IMR-90 (cell line): Measurements from ENCODE around the gene PALM3. TPM values are rescaled to one million over a fixed set of nuclear protein-coding genes. Genes with fewer than 3 reads are reported as not detected.

Source experiments
- ATAC-seq: fragments of 200-7000 bp; cut with Tn5 transposase; 2 replicates; pipeline ENCODE4 v1.9.1; 2020; ENCODE audit warnings: low read depth, mild to moderate bottlenecking, moderate library complexity
- BruUV-seq: library from RNA; stranded (reverse); fragments of 400-500 nt; replicated peaks from 2 replicates; lab custom pipeline; 2021; lab: Mats Ljungman, UMichigan
- CTCF ChIA-PET: fragments of 300-600 bp; formaldehyde crosslinking; extraction: SDS; loops from one replicate; lab custom pipeline; 2021; ENCODE audit warnings: antibody characterized with exemption; lab: Yijun Ruan, JAX
- POLR2A ChIA-PET: fragments of 300-600 bp; sonication (Branson Sonifier 250); formaldehyde crosslinking; loops from one replicate; lab custom pipeline; 2022; ENCODE audit warnings: antibody characterized with exemption; ENCODE audit not compliant: unreplicated experiment; lab: Charles Lee
- DNase-seq: peaks from one replicate; pipeline ENCODE4 v3.0.0; 2013
- H2AFZ ChIP-seq: replicated peaks from 2 replicates; pipeline ENCODE3; 2013; ENCODE audit warnings: low read length, mild to moderate bottlenecking; ENCODE audit not compliant: poor library complexity
- H2AK5ac ChIP-seq: 2 replicates; pipeline ENCODE4 v1.6.1; 2013; ENCODE audit warnings: low read depth, low read length, inconsistent platforms
- H2AK9ac ChIP-seq: replicated peaks from 2 replicates; pipeline ENCODE3; 2013; ENCODE audit warnings: mild to moderate bottlenecking, low read depth, low read length, moderate library complexity; ENCODE audit not compliant: poor library complexity
- H2BK120ac ChIP-seq: 2 replicates; pipeline ENCODE4 v1.6.1; 2013; ENCODE audit warnings: low read depth, low read length, inconsistent platforms
- H2BK15ac ChIP-seq: 3 replicates; pipeline ENCODE4 v1.6.1; 2013; ENCODE audit warnings: low read depth, low read length, inconsistent platforms
- H2BK20ac ChIP-seq: 2 replicates; pipeline ENCODE4 v1.6.1; 2013; ENCODE audit warnings: low read depth, mild to moderate bottlenecking, inconsistent platforms, low read length, moderate library complexity
- H2BK5ac ChIP-seq: 2 replicates; pipeline ENCODE4 v1.6.1; 2013; ENCODE audit warnings: mild to moderate bottlenecking, low read depth, low read length, inconsistent platforms; ENCODE audit not compliant: poor library complexity, severe bottlenecking
- H3K14ac ChIP-seq: replicated peaks from 2 replicates; pipeline ENCODE4 v1.6.1; 2013; ENCODE audit warnings: low read depth, low read length, inconsistent platforms
- H3K18ac ChIP-seq: 2 replicates; pipeline ENCODE4 v1.6.1; 2013; ENCODE audit warnings: low read depth, low read length, control low read depth
- H3K23ac ChIP-seq: 2 replicates; pipeline ENCODE4 v1.6.1; 2013; ENCODE audit warnings: low read depth, low read length, inconsistent platforms
- H3K27ac ChIP-seq: 2 replicates; pipeline ENCODE4 v1.5.1; 2013; ENCODE audit warnings: mild to moderate bottlenecking, control low read depth, low read length; ENCODE audit not compliant: insufficient read depth
- H3K27me3 ChIP-seq: 2 replicates; pipeline ENCODE4 v1.6.1; 2013; ENCODE audit warnings: low read length; ENCODE audit not compliant: control insufficient read depth, insufficient read depth
- H3K36me3 ChIP-seq: 2 replicates; pipeline ENCODE4 v1.6.1; 2013; ENCODE audit warnings: low read length, mixed read lengths; ENCODE audit not compliant: control insufficient read depth, insufficient read depth
- H3K4ac ChIP-seq: 2 replicates; pipeline ENCODE4 v1.6.1; 2013; ENCODE audit warnings: low read depth, low read length, inconsistent platforms
- H3K4me1 ChIP-seq: 2 replicates; pipeline ENCODE4 v1.6.1; 2013; ENCODE audit warnings: low read length, mixed read lengths; ENCODE audit not compliant: control insufficient read depth, insufficient read depth
- H3K4me2 ChIP-seq: 2 replicates; pipeline ENCODE4 v1.6.1; 2013; ENCODE audit warnings: low read depth, mild to moderate bottlenecking, control low read depth, low read length, moderate library complexity
- H3K4me3 ChIP-seq: 2 replicates; pipeline ENCODE4 v1.5.1; 2013; ENCODE audit warnings: low read depth, mild to moderate bottlenecking, control low read depth, low read length, moderate library complexity; ENCODE audit not compliant: insufficient read depth
- H3K56ac ChIP-seq: 2 replicates; pipeline ENCODE4 v1.6.1; 2013; ENCODE audit warnings: low read length, inconsistent platforms; ENCODE audit not compliant: insufficient read depth; ENCODE audit errors: extremely low read depth
- H3K79me1 ChIP-seq, 2 experiments: 2 replicates each; pipeline ENCODE4 v1.6.1; 2013; ENCODE audit warnings: low read length in 2 of 2, inconsistent platforms in 1 of 2, low read depth in 1 of 2
- H3K9ac ChIP-seq: 2 replicates; pipeline ENCODE4 v1.6.1; 2013; ENCODE audit warnings: low read depth, low read length, control low read depth
- H3K9me1 ChIP-seq: 2 replicates; pipeline ENCODE4 v1.6.1; 2013; ENCODE audit warnings: low read length, inconsistent platforms; ENCODE audit not compliant: insufficient read depth
- H3K9me3 ChIP-seq: 2 replicates; pipeline ENCODE4 v1.6.1; 2013; ENCODE audit warnings: low read length; ENCODE audit not compliant: control insufficient read depth, insufficient read depth
- H4K20me1 ChIP-seq: 2 replicates; pipeline ENCODE4 v1.6.1; 2013; ENCODE audit warnings: low read length, inconsistent platforms; ENCODE audit not compliant: insufficient read depth
- H4K5ac ChIP-seq: 2 replicates; pipeline ENCODE4 v1.6.1; 2013; ENCODE audit warnings: mild to moderate bottlenecking, low read depth, low read length, control low read depth
- H4K8ac ChIP-seq, 2 experiments: 2 replicates each; pipeline ENCODE4 v1.6.1; 2013; ENCODE audit warnings: low read depth in 2 of 2, low read length in 2 of 2, control low read depth in 1 of 2, inconsistent platforms in 1 of 2
- H4K91ac ChIP-seq: 2 replicates; pipeline ENCODE4 v1.6.1; 2013; ENCODE audit warnings: low read depth, low read length, inconsistent platforms; ENCODE audit not compliant: insufficient read depth
- FOS ChIP-seq: fragments of 150-350 bp; IDR thresholded peaks from 2 replicates; pipeline ENCODE4 v1.6.1; 2016; ENCODE audit warnings: low read depth, low read length
- MAFK ChIP-seq: IDR thresholded peaks from 2 replicates; pipeline ENCODE4 v1.6.1; 2012; ENCODE audit warnings: low read depth, low read length, improper control_type of control experiment
- MAZ ChIP-seq: IDR thresholded peaks from 2 replicates; pipeline ENCODE4 v1.6.1; 2012; ENCODE audit warnings: low read depth, mild to moderate bottlenecking, low read length, improper control_type of control experiment, moderate library complexity, borderline replicate concordance
- MXI1 ChIP-seq: IDR thresholded peaks from 2 replicates; pipeline ENCODE4 v1.6.1; 2012; ENCODE audit warnings: low read depth, mild to moderate bottlenecking, low read length, moderate library complexity, borderline replicate concordance
- NFE2L2 ChIP-seq: fragments of 150-350 bp; IDR thresholded peaks from 2 replicates; pipeline ENCODE4 v1.6.1; 2016; ENCODE audit warnings: low read depth, mild to moderate bottlenecking, low read length
- POLR2A ChIP-seq: IDR thresholded peaks from 2 replicates; pipeline ENCODE4 v1.6.1; 2012; ENCODE audit warnings: mild to moderate bottlenecking, low read depth, low read length
- RAD21 ChIP-seq: IDR thresholded peaks from 2 replicates; pipeline ENCODE4 v1.6.1; 2012; ENCODE audit warnings: low read length, improper control_type of control experiment
- RCOR1 ChIP-seq: IDR thresholded peaks from 2 replicates; pipeline ENCODE4 v1.6.1; 2012; ENCODE audit warnings: mild to moderate bottlenecking, low read length, improper control_type of control experiment; ENCODE audit not compliant: insufficient replicate concordance
- RFX5 ChIP-seq: IDR thresholded peaks from 2 replicates; pipeline ENCODE4 v1.8.0; 2012; ENCODE audit warnings: low read depth, mild to moderate bottlenecking, low read length, moderate library complexity
- SMC3 ChIP-seq: fragments of 150-350 bp; IDR thresholded peaks from 2 replicates; pipeline ENCODE4 v1.6.1; 2016; ENCODE audit warnings: low read depth, mild to moderate bottlenecking, antibody characterized with exemption, low read length, moderate library complexity
- WGBS, 2 experiments: methylation state at CpG; one replicate each; pipeline versions ENCODE4 v1.1.5 to v1.1.7; 2013; ENCODE audit warnings: missing lambda C conversion rate in 2 of 2; ENCODE audit not compliant: insufficient read length in 1 of 2; ENCODE audit errors: extremely low coverage in 2 of 2; 5-methylcytosine and 5-hydroxymethylcytosine counted together
- dilution Hi-C: fragments of 300-500 bp; cut with HindIII; formaldehyde crosslinking; loops from one replicate; pipeline ENCODE4 v1.14.3; 2018; ENCODE audit warnings: low sequenced_read_pairs; ENCODE audit not compliant: unreplicated experiment
- in situ Hi-C: fragments of 300-500 bp; cut with MboI; formaldehyde crosslinking; loops from 3 replicates; pipeline ENCODE4 v1.14.3; 2019; ENCODE audit warnings: low sequenced_read_pairs, inconsistent platforms, mixed read lengths
- intact Hi-C: fragments of 100-400 bp; cut with micrococcal nuclease; formaldehyde crosslinking; loops from 2 replicates; pipeline ENCODE4 v1.10.0; 2022
- polyA plus RNA-seq, 3 experiments: library from polyadenylated mRNA; depleted of rRNA; stranded (reverse); fragments of >200 nt; gene quantifications; 2 replicates each; pipeline ENCODE4 v1.2.3, GENCODE V29; 2012; ENCODE audit warnings: low replicate concordance in 1 of 3
- total RNA-seq: library from RNA; depleted of rRNA; stranded (reverse); fragments of >200 nt; gene quantifications from 2 replicates; pipeline ENCODE4 v1.2.3, GENCODE V29; 2012
- TF ChIP-seq, protein P1 (sequence below): conservative IDR thresholded peaks from 2 replicates; pipeline ENCODE4 v1.5.1; 2012; ENCODE audit warnings: mild to moderate bottlenecking, low read depth, low read length, improper control_type of control experiment
- TF ChIP-seq, protein P2 (sequence below): fragments of 150-350 bp; IDR thresholded peaks from 2 replicates; pipeline ENCODE4 v1.6.1; 2017; ENCODE audit warnings: mild to moderate bottlenecking, antibody characterized with exemption, low read length, low read depth

The PALM3 gene
- total and polyA plus RNA-seq, 2 of the 4 experiments (the other 2 are of a cell fraction): 0.18 to 0.84 TPM

DNA sequence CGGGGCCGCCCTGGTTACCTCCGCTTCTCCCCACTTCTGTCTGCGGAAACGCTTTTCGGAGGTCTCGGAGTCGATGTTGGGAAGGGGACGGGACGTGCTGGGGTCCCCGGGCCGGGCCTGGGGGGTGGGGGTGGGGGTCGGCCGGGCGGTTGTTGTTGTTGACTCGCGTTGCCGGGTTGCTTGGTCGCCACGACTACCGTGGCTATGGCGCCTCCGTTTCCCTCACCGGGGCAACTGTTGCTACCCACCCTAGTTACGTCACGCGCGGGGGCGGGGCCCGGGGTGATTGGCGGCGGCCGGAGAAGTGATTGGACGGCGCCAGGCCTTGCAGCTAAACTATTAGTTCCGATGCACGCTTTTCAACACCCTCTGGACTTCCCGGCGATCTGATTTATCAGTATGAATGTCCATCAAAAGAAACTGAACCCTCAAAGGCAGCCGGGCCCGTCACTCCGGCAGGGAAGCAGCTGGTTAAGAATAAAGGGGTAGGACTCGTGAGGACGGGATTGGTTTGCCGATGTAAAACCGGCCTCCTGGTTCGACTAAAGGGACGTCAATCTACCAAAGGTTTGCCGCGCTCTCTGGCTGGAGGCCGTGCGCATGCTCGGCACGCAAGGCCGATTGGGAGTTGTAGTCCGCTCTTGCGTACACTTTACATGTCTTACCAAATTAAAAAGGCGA is 55.7 kb downstream of the PALM3 start, which contains the start of gene RFX1 (continued):
- TF ChIP-seq RCOR1: no peak
- TF ChIP-seq MXI1: peak; percentile 99

DNA sequence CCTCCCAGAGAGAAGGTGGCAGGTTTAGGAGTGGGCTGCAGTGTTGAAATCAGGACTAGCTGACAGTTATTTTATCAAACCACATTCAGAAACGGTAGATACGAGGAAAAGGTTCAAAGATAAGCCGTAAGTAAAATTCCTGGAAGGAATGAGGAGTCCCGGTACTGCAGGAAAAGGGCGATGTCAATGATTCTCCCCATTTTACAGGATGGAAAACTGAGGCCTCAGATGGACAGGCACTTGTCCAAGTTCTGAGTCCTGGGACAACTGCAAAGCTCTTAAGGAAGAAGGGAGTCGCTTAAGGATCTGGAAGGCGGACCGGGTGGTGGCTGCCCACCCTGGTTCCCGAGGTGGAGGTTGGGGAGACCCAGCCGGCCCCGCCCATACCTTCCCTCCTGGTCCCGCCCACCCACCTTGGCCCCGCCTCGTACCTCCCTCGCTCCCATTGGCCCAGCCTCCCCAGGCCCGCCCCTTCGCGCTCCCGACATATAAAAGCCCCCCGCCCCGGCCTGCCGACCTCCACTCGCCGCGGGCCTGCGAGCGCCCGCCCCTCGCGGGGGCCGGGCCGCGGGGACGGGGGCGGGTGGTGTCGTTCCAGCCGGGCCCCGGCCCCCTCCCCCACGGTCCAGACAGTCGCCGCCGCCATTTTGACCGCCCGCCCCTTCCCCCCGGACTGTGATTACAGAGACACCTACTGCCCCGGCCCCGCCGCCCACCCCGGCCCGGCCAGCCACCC is 56.4 kb downstream of the PALM3 start:
- POLR2A ChIA-PET: interaction anchor here (0.5 to 0.7 kb wide), 2 partner anchors 13 to 20 kb away, joined by 4 to 5 read pairs; no protein-coding TSS in a partner anchor
- no CpG with 5 or more reads among the region's 50 CpGs for WGBS, 2 experiments
- dilution Hi-C loops: no loop called here
- TF ChIP-seq NFE2L2 (no peak), RCOR1 (peak; percentile 99), FOS (no peak), SMC3 (no peak), RFX5 (no peak), MAZ (peak; percentile 94), POLR2A (peak; percentile 85), MAFK (no peak), RAD21 (no peak), MXI1 (no peak)
- TF ChIP-seq, protein P1, sequence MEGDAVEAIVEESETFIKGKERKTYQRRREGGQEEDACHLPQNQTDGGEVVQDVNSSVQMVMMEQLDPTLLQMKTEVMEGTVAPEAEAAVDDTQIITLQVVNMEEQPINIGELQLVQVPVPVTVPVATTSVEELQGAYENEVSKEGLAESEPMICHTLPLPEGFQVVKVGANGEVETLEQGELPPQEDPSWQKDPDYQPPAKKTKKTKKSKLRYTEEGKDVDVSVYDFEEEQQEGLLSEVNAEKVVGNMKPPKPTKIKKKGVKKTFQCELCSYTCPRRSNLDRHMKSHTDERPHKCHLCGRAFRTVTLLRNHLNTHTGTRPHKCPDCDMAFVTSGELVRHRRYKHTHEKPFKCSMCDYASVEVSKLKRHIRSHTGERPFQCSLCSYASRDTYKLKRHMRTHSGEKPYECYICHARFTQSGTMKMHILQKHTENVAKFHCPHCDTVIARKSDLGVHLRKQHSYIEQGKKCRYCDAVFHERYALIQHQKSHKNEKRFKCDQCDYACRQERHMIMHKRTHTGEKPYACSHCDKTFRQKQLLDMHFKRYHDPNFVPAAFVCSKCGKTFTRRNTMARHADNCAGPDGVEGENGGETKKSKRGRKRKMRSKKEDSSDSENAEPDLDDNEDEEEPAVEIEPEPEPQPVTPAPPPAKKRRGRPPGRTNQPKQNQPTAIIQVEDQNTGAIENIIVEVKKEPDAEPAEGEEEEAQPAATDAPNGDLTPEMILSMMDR: no peak
- TF ChIP-seq, protein P2, sequence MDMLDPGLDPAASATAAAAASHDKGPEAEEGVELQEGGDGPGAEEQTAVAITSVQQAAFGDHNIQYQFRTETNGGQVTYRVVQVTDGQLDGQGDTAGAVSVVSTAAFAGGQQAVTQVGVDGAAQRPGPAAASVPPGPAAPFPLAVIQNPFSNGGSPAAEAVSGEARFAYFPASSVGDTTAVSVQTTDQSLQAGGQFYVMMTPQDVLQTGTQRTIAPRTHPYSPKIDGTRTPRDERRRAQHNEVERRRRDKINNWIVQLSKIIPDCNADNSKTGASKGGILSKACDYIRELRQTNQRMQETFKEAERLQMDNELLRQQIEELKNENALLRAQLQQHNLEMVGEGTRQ: no peak

More for the DNA sequence above, 56.4 kb downstream of the PALM3 start:
- Histone ChIP-seq H3K4me3 (peak overlapping the region; percentile 47), H3K27me3 (no peaks in the 10 kb centered on the region), H4K20me1 (peaks cover 9% of the 10 kb centered on the region), H4K91ac (no peak overlapping the region), H3K27ac (peak overlapping the region; percentile 28; the same call in 1 of the 2 replicates), H3K4me1 (peaks cover 4% of the 10 kb centered on the region; the same call in 1 of the 2 replicates), H3K14ac (0 out of 2 replicates have a peak overlapping the region, but pooled peaks have one; percentile 35), H3K79me1 (peaks cover 3 to 32% of the 10 kb centered on the region in 2 experiments), H3K9me1 (peaks cover 5% of the 10 kb centered on the region; the same call in 1 of the 2 replicates), H3K36me3 (0 out of 2 replicates have a peak, but pooled peaks cover 2% of the 10 kb centered on the region), H2BK120ac (no peak overlapping the region), H2BK5ac (no peak overlapping the region), H2BK20ac (no peak overlapping the region), H3K23ac (0 out of 2 replicates have a peak overlapping the region, but pooled peaks have one; percentile 40), H4K5ac (no peak overlapping the region), H4K8ac (peak overlapping the region in 1 of 2 experiments; percentile 52; a peak in 1 of 4 replicates), H2AFZ (peak overlapping the region; percentile 98), H3K9me3 (no peaks in the 10 kb centered on the region), H3K18ac (no peak overlapping the region), H2BK15ac (no peak overlapping the region), H2AK9ac (peak overlapping the region; percentile 53), H3K4ac (peak overlapping the region; percentile 24; the same call in 1 of the 2 replicates), H2AK5ac (peak overlapping the region; percentile 70), H3K4me2 (peak overlapping the region; percentile 13; the same call in 1 of the 2 replicates), H3K56ac (no peak overlapping the region), H3K9ac (0 out of 2 replicates have a peak overlapping the region, but pooled peaks have one; percentile 9)
- in situ Hi-C loops: no loop called here
- CTCF ChIA-PET: no interaction called here
- intact Hi-C loops: no loop called here
- ATAC-seq (peak; percentile 61), DNase-seq (peak; percentile 75)
- no TSS peak for BruUV-seq
